Activated B cell treated with CpG ODN at 0.5 μM for 24 hours (primary cell): ENCODE results near the gene LILRB3. TPM values are rescaled to one million over a fixed set of nuclear protein-coding genes. Genes with fewer than 3 reads are reported as not detected.
A peak's percentile ranks its signal among the peaks of the same experiment; 100 is the strongest.

Experiments used
- ATAC-seq: fragments of 200-7000 bp; cut with Tn5 transposase; one replicate; pipeline ENCODE4 v1.10.0; 2021; ENCODE audit warnings: low read depth, mild to moderate bottlenecking, moderate library complexity
- CTCF ChIA-PET: fragments of 350-600 bp; sonication (Branson Sonifier 250); formaldehyde crosslinking; loops from one replicate; lab custom pipeline; 2021; ENCODE audit warnings: antibody characterized with exemption; lab: Charles Lee
- POLR2A ChIA-PET: fragments of 350-600 bp; sonication (Branson Sonifier 250); formaldehyde crosslinking; loops from one replicate; lab custom pipeline; 2021; ENCODE audit warnings: antibody characterized with exemption; lab: Charles Lee
- DNase-seq: peaks from one replicate; pipeline ENCODE4 v3.0.0; 2022
- H3K27ac Mint-ChIP-seq: one replicate; pipeline ENCODE4 v1.8.0; 2020; ENCODE audit warnings: mixed read lengths
- H3K27me3 Mint-ChIP-seq: one replicate; pipeline ENCODE4 v1.8.0; 2021; ENCODE audit warnings: mixed read lengths
- H3K36me3 Mint-ChIP-seq: one replicate; pipeline ENCODE4 v1.8.0; 2021; ENCODE audit warnings: low read depth, mixed read lengths
- H3K4me1 Mint-ChIP-seq: one replicate; pipeline ENCODE4 v1.8.0; 2021; ENCODE audit warnings: mixed read lengths
- H3K4me3 Mint-ChIP-seq: one replicate; pipeline ENCODE4 v1.8.0; 2020; ENCODE audit warnings: mild to moderate bottlenecking, mixed read lengths
- H3K9me3 Mint-ChIP-seq: one replicate; pipeline ENCODE4 v1.8.0; 2020; ENCODE audit warnings: mixed read lengths
- intact Hi-C: fragments of 100-400 bp; cut with micrococcal nuclease; formaldehyde crosslinking; loops from one replicate; pipeline ENCODE4 v1.15.1; 2024
- total RNA-seq: library from RNA; stranded (reverse); gene quantifications from 2 replicates; pipeline ENCODE4 v1.2.3, GENCODE V29; 2022
- TF ChIP-seq, protein P1 (sequence below): fragments of 200-600 bp; IDR thresholded peaks from one replicate; pipeline ENCODE4 v1.8.0; 2022; ENCODE audit warnings: antibody characterized with exemption, mild to moderate bottlenecking

LILRB3 gene
- total RNA-seq, 1 donor from 2014 or later, result 1.1 TPM

- Mint-ChIP-seq H3K36me3 (no peaks in the 10 kb centered on the region), H3K9me3 (no peaks in the 10 kb centered on the region), H3K27me3 (peaks cover 14% of the 10 kb centered on the region), H3K4me1 (peaks cover 25% of the 10 kb centered on the region), H3K4me3 (no peak overlapping the region), H3K27ac (no peak overlapping the region)
- intact Hi-C loops, result loop anchor here (2.0 to 10.0 kb wide), 2 partner anchors 126 to 222 kb away; no protein-coding TSS in a partner anchor
- TF ChIP-seq, protein P1, sequence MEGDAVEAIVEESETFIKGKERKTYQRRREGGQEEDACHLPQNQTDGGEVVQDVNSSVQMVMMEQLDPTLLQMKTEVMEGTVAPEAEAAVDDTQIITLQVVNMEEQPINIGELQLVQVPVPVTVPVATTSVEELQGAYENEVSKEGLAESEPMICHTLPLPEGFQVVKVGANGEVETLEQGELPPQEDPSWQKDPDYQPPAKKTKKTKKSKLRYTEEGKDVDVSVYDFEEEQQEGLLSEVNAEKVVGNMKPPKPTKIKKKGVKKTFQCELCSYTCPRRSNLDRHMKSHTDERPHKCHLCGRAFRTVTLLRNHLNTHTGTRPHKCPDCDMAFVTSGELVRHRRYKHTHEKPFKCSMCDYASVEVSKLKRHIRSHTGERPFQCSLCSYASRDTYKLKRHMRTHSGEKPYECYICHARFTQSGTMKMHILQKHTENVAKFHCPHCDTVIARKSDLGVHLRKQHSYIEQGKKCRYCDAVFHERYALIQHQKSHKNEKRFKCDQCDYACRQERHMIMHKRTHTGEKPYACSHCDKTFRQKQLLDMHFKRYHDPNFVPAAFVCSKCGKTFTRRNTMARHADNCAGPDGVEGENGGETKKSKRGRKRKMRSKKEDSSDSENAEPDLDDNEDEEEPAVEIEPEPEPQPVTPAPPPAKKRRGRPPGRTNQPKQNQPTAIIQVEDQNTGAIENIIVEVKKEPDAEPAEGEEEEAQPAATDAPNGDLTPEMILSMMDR, result no peak
- ChIA-PET POLR2A (interaction anchor here (0.7 to 1.1 kb wide), 2 partner anchors 21 to 31 kb away, joined by 3 to 8 read pairs; partner anchors contain the start of gene RPS9), CTCF (interaction anchor here (0.9 to 2.0 kb wide), 3 partner anchors 10 to 63 kb away, joined by 3 to 9 read pairs (median 5); partner anchors contain the start of genes LENG1 and MBOAT7)
- no peak for ATAC-seq
- DNase-seq, result no peak
These were observed 53.6 kb downstream of the LILRB3 start for GRCh38 chr19:54169149-54169740.

DNA sequence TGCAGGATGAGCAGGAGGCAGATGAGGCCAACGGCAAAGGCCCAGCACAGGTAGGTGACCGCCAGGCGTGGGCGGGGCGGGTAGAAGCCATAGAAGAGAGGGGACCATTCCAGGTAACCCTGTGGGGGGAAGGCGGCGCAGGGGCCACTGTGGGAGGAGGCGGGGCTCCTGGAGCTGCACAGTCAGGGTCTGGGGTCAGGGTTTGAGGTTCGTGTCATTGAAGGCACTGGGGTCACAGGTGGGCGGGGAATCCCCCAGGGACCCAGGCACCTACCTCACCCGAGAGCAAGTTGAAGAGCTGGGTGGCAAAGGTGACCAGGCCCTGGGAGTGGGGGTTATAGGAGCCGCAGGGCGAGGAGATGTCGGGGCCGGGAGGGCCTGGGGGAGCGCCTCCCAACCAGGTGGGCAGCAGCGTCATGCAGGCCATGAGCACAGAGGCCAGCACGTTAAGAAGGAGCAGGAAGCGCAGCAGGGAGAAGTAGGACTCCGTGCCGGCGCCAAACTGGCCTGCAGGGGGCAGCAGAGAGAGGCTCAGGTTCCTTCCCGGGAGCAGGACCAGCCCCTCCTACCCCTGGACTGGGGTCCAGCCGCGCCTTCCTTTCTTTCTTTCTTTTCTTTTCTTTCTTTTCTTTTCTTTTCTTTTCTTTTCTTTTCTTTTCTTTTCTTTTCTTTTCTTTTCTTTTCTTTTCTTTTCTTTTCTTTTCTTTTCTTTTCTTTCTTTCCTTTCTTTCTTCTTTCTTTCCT is 54.5 kb downstream of the LILRB3 start:
- Mint-ChIP-seq H3K36me3 (no peaks in the 10 kb centered on the region), H3K4me3 (no peak overlapping the region), H3K27ac (no peak overlapping the region), H3K27me3 (peaks cover 17% of the 10 kb centered on the region), H3K9me3 (no peaks in the 10 kb centered on the region), H3K4me1 (peaks cover 24% of the 10 kb centered on the region)
- intact Hi-C loops, result loop anchor here (1.0 to 10.0 kb wide), 5 partner anchors 63 to 222 kb away; no protein-coding TSS in a partner anchor
- peak; percentile 89 for ATAC-seq
- TF ChIP-seq, protein P1, result peak; percentile 71
- DNase-seq, result peak; percentile 85
- ChIA-PET CTCF (interaction anchor here (1.0 to 2.3 kb wide), 4 partner anchors 9 to 98 kb away, joined by 3 to 13 read pairs (median 4); partner anchors contain the start of genes LENG1, MBOAT7 and TSEN34), POLR2A (no interaction called here)

Other genes starting within 250 kb of the LILRB3 start
- gene CACNG6, start 231.4 kb downstream of the LILRB3 start, total RNA-seq, result not detected in 2 replicates
- not detected in 2 replicates for gene VSTM1, start 159.1 kb downstream of the LILRB3 start, total RNA-seq
- not detected in 2 replicates for gene TARM1, start 141.6 kb downstream of the LILRB3 start, total RNA-seq
- 0.16 TPM in 1 of 2 replicates, not detected in the other for gene OSCAR, start 122.2 kb downstream of the LILRB3 start, total RNA-seq
- 94.7 and 96.1 TPM in 2 replicates for gene NDUFA3, start 120.2 kb downstream of the LILRB3 start, total RNA-seq
- 16.6 and 17.9 TPM in 2 replicates for gene TFPT, start 107.3 kb downstream of the LILRB3 start, total RNA-seq
- gene PRPF31, start 107.3 kb downstream of the LILRB3 start, total RNA-seq, result 78.9 and 79.3 TPM in 2 replicates
- gene CNOT3, start 85.2 kb downstream of the LILRB3 start, total RNA-seq, result 53.2 and 64.6 TPM in 2 replicates
- gene LENG1, start 63.3 kb downstream of the LILRB3 start, total RNA-seq, result 8.3 and 8.4 TPM in 2 replicates
- gene TMC4, start 49.8 kb downstream of the LILRB3 start, total RNA-seq, result not detected in 2 replicates
- gene MBOAT7, start 33.4 kb downstream of the LILRB3 start, total RNA-seq, result 15.2 and 21.4 TPM in 2 replicates
- 15.0 and 19.4 TPM in 2 replicates for gene TSEN34, start 31.7 kb downstream of the LILRB3 start, total RNA-seq
- gene RPS9, start 22.1 kb downstream of the LILRB3 start, total RNA-seq, result 1,946 and 2,185 TPM in 2 replicates
- not detected in 2 replicates for gene LILRA6, start 19.8 kb upstream of the LILRB3 start, total RNA-seq
- 0.24 and 0.38 TPM in 2 replicates for gene LILRB5, start 34.3 kb upstream of the LILRB3 start, total RNA-seq
- gene LILRB2, start 58.1 kb upstream of the LILRB3 start, total RNA-seq, result 7.6 and 7.9 TPM in 2 replicates
- 1.3 and 1.9 TPM in 2 replicates for gene LILRA5, start 90.2 kb upstream of the LILRB3 start, total RNA-seq
- gene LILRA4, start 116.2 kb upstream of the LILRB3 start, total RNA-seq, result 26.3 and 26.6 TPM in 2 replicates
- gene LAIR1, start 141.9 kb upstream of the LILRB3 start, total RNA-seq, result 30.5 and 31.0 TPM in 2 replicates
- gene TTYH1, start 192.5 kb upstream of the LILRB3 start, total RNA-seq, result not detected in 2 replicates
- 296 and 363 TPM in 2 replicates for gene LENG8, start 226.2 kb upstream of the LILRB3 start, total RNA-seq
- gene LENG9, start 240.8 kb upstream of the LILRB3 start, total RNA-seq, result 6.3 and 8.5 TPM in 2 replicates